T-helper 1 cell treated with Interleukin-12 subunit alpha and Interleukin-12 subunit beta and Interleukin-4 antibody, amounts not matched to agents 30 ng/mL and 1 ng/mL, for 36 hours (primary cell): ENCODE results near the gene CDK8. TPM values are rescaled to one million over a fixed set of nuclear protein-coding genes. Genes with fewer than 3 reads are reported as not detected.
"Not testable (repeated sequence)": the region's sequence is repeated elsewhere in the genome, so short reads cannot be mapped to it uniquely, and the experiment has no call there.

ENCODE experiments used
- intact Hi-C: fragments of 100-400 bp; cut with micrococcal nuclease; formaldehyde crosslinking; loops from one replicate; pipeline ENCODE4 v1.15.1; 2024
- total RNA-seq: library from RNA; stranded (reverse); gene quantifications from 2 replicates; pipeline ENCODE4 v1.2.3, GENCODE V29; 2022

CDK8 gene
- total RNA-seq, 1 donor from 2014 or later: 13.2 TPM

- intact Hi-C loops: no loop called here
Measured at GRCh38 chr13:26310003-26310402, 56.1 kb downstream of the CDK8 start.

- intact Hi-C loops: no loop called here
Measured at GRCh38 chr13:26310470-26310869, 56.5 kb downstream of the CDK8 start.

GRCh38 chr13:26312019-26312418, 58.1 kb downstream of the CDK8 start:
- intact Hi-C loops: not testable (repeated sequence)

GRCh38 chr13:26316095-26316494, 62.2 kb downstream of the CDK8 start:
- intact Hi-C loops: not testable (repeated sequence)

- intact Hi-C loops: no loop called here
Measured at GRCh38 chr13:26320766-26321165, 66.8 kb downstream of the CDK8 start.

- intact Hi-C loops: no loop called here
Measured at GRCh38 chr13:26323127-26323526, 69.2 kb downstream of the CDK8 start.

GRCh38 chr13:26323764-26324163, 69.8 kb downstream of the CDK8 start:
- intact Hi-C loops: no loop called here

GRCh38 chr13:26324294-26324693, 70.4 kb downstream of the CDK8 start:
- intact Hi-C loops: no loop called here

- intact Hi-C loops: no loop called here
Measured at GRCh38 chr13:26324867-26325266, 70.9 kb downstream of the CDK8 start.

- intact Hi-C loops: no loop called here
Measured at GRCh38 chr13:26325876-26326275, 71.9 kb downstream of the CDK8 start.

- intact Hi-C loops: no loop called here
Measured at GRCh38 chr13:26326562-26326961, 72.6 kb downstream of the CDK8 start.

GRCh38 chr13:26327940-26328725, 74.2 kb downstream of the CDK8 start:
- intact Hi-C loops: no loop called here

- intact Hi-C loops: no loop called here
Measured at GRCh38 chr13:26335158-26335557, 81.2 kb downstream of the CDK8 start.

- intact Hi-C loops: no loop called here
Measured at GRCh38 chr13:26340807-26341206, 86.9 kb downstream of the CDK8 start.

- intact Hi-C loops: no loop called here
Measured at GRCh38 chr13:26342898-26343297, 89.0 kb downstream of the CDK8 start.

- intact Hi-C loops: no loop called here
Measured at GRCh38 chr13:26343816-26344215, 89.9 kb downstream of the CDK8 start.

- intact Hi-C loops: no loop called here
Measured at GRCh38 chr13:26344980-26345379, 91.1 kb downstream of the CDK8 start.

GRCh38 chr13:26348966-26349365, 95.0 kb downstream of the CDK8 start:
- intact Hi-C loops: no loop called here

- intact Hi-C loops: no loop called here
Measured at GRCh38 chr13:26362261-26362660, 108.3 kb downstream of the CDK8 start.

GRCh38 chr13:26370553-26370952, 116.6 kb downstream of the CDK8 start:
- intact Hi-C loops: loop anchor here (10.0 kb wide), 1 partner anchor 186 kb away; no protein-coding TSS in a partner anchor

GRCh38 chr13:26372747-26373146, 118.8 kb downstream of the CDK8 start:
- intact Hi-C loops: loop anchor here (10.0 kb wide), 1 partner anchor 188 kb away; no protein-coding TSS in a partner anchor

- intact Hi-C loops: loop anchor here (10.0 kb wide), 1 partner anchor 192 kb away; no protein-coding TSS in a partner anchor
Measured at GRCh38 chr13:26376430-26376829, 122.5 kb downstream of the CDK8 start.

- intact Hi-C loops: loop anchor here (10.0 kb wide), 1 partner anchor 192 kb away; no protein-coding TSS in a partner anchor
Measured at GRCh38 chr13:26377038-26377437, 123.1 kb downstream of the CDK8 start.
